ENCODE data around the gene SHB. TPM values are rescaled to one million over a fixed set of nuclear protein-coding genes. Genes with fewer than 3 reads are reported as not detected.
"Not testable (repeated sequence)": the region's sequence is repeated elsewhere in the genome, so short reads cannot be mapped to it uniquely, and the experiment has no call there.

The SHB gene
- total RNA-seq, 2 donors from 2014 or later, result 28.1 to 38.1 TPM

DNA sequence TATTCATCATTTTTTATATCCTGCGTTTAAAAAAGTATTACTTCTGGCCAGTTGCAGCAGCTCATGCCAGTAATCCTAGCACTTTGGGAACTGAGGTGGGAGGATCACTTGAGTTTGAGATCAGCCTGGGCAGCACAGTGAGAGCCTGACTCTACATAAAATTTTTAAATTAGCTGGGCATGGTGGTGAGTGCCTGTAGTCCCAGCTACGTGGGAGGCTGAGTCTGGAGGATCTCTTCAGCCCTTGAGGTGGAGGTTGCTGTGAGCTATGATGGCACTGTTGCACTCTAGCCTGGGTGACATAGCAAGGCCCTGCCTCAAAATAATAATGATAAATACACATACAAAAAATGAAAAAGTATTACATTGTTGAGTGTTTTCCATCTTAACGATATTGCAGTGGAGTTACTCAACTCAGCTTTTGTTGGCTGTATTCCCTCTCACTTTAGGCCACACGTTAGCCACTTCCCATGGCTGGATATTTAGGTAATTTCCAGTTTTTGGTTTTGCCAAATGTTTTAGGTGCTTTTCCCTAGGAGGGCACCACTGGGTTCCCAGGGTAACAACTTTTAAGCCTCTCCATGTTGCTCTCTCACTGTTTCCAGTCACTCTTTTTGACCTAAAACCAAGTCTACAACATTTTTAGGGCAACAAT lies 20.6 kb downstream of the SHB start:
- peak overlapping the region; percentile 92 for H3K27ac Mint-ChIP-seq
- peaks cover 41% of the 10 kb centered on the region for H3K36me3 Mint-ChIP-seq (ENCODE audit: low read depth)
- TF ChIP-seq, protein P1, sequence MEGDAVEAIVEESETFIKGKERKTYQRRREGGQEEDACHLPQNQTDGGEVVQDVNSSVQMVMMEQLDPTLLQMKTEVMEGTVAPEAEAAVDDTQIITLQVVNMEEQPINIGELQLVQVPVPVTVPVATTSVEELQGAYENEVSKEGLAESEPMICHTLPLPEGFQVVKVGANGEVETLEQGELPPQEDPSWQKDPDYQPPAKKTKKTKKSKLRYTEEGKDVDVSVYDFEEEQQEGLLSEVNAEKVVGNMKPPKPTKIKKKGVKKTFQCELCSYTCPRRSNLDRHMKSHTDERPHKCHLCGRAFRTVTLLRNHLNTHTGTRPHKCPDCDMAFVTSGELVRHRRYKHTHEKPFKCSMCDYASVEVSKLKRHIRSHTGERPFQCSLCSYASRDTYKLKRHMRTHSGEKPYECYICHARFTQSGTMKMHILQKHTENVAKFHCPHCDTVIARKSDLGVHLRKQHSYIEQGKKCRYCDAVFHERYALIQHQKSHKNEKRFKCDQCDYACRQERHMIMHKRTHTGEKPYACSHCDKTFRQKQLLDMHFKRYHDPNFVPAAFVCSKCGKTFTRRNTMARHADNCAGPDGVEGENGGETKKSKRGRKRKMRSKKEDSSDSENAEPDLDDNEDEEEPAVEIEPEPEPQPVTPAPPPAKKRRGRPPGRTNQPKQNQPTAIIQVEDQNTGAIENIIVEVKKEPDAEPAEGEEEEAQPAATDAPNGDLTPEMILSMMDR (conservative IDR thresholded peaks at IDR 0.05), result no peak
- H3K4me3 Mint-ChIP-seq, result peak overlapping the region; percentile 12
- no peaks in the 10 kb centered on the region for H3K27me3 Mint-ChIP-seq (ENCODE audit: insufficient read depth)
- peaks cover 37% of the 10 kb centered on the region for H3K36me3 ChIP-seq (ENCODE audit: control insufficient read depth, insufficient read depth, low read length)
- DNase-seq, result no peak
- H3K27ac ChIP-seq (ENCODE audit: low read depth, low read length), result no peak overlapping the region
- H3K4me3 ChIP-seq (ENCODE audit: low read length), result no peak overlapping the region
- H3K9ac ChIP-seq (ENCODE audit: extremely low read depth, low read length, poor library complexity, severe bottlenecking), result peak overlapping the region; percentile 61
- peaks cover 13% of the 10 kb centered on the region for H3K4me1 ChIP-seq (ENCODE audit: control insufficient read depth, insufficient read depth, low read length)
- WGBS, 2 experiments (ENCODE audit: insufficient coverage in 1 of 2, insufficient read length in 1 of 2), result 85 to 96% methylated on average over 3 to 4 of the region's 4 CpGs
- H3K9me3 ChIP-seq (ENCODE audit: control insufficient read depth, low read length), result no peaks in the 10 kb centered on the region
- peaks cover 40% of the 10 kb centered on the region for H3K4me1 Mint-ChIP-seq
- H3K9me3 Mint-ChIP-seq, result no peaks in the 10 kb centered on the region
- no peaks in the 10 kb centered on the region for H3K27me3 ChIP-seq (ENCODE audit: control insufficient read depth, insufficient read depth, low read length, poor library complexity, severe bottlenecking)

DNA sequence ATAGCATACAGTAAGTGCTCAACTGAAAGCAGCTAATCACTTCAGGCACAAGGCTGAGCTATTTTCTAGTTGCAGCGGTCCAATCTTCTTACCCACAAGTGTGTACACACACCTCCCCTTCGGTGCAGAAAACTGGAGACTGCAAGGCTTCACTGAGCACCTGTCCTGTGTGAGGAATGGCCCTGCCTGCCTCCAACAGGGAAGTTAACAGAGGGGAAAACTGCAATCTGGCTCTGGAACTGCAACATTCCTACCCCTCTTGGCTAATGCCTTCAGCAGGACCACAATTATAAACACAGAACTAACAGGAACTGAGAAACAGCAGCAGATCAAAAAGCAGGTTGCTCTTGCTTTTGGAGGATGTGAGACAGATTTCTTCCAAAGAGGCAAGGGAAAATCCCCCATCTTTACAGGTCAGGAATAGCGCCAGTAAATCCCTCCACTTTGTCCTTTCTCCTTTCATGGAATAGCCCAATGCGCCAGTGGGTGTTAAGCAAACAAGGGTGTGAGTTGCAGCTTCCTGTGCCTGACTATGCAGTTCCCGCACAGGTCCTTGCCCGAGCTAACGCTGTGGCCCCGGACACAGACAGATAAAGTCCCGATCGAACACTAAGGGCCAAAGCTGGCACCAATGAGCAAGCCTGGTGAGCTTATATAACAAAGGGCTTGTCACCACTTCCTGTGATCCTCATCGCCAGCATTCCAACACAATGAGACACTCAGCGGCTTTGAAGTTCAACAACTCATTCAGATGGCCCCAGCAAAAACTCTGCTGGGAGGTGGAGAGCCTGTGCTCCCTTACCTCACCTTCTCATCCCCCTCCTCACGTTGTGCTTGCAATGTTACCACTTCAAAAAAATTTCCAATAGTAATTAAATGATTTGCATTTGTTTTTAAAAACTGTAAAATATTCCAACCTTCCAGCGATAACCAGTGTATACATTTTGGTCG lies 21.5 kb downstream of the SHB start:
- Histone ChIP-seq H3K9me3 (ENCODE audit: control insufficient read depth, low read length) (no peaks in the 10 kb centered on the region), H3K27ac (ENCODE audit: low read depth, low read length) (peak overlapping the region; percentile 77), H3K4me1 (ENCODE audit: control insufficient read depth, insufficient read depth, low read length) (peaks cover 13% of the 10 kb centered on the region), H3K4me3 (ENCODE audit: low read length) (peak overlapping the region; percentile 11), H3K9ac (ENCODE audit: extremely low read depth, low read length, poor library complexity, severe bottlenecking) (peak overlapping the region; percentile 61), H3K27me3 (ENCODE audit: control insufficient read depth, insufficient read depth, low read length, poor library complexity, severe bottlenecking) (no peaks in the 10 kb centered on the region), H3K36me3 (ENCODE audit: control insufficient read depth, insufficient read depth, low read length) (peaks cover 43% of the 10 kb centered on the region)
- DNase-seq, result peak; percentile 93
- H3K4me1 Mint-ChIP-seq, result peaks cover 39% of the 10 kb centered on the region
- peak overlapping the region; percentile 92 for H3K27ac Mint-ChIP-seq
- H3K4me3 Mint-ChIP-seq, result peak overlapping the region; percentile 12
- H3K36me3 Mint-ChIP-seq (ENCODE audit: low read depth), result peaks cover 41% of the 10 kb centered on the region
- no peaks in the 10 kb centered on the region for H3K9me3 Mint-ChIP-seq
- TF ChIP-seq, protein P1 (conservative IDR thresholded peaks at IDR 0.05), result no peak
- H3K27me3 Mint-ChIP-seq (ENCODE audit: insufficient read depth), result no peaks in the 10 kb centered on the region
- 19 to 30% methylated on average over 11 to 15 of the region's 15 CpGs for WGBS, 2 experiments (ENCODE audit: insufficient coverage in 1 of 2, insufficient read length in 1 of 2)

DNA sequence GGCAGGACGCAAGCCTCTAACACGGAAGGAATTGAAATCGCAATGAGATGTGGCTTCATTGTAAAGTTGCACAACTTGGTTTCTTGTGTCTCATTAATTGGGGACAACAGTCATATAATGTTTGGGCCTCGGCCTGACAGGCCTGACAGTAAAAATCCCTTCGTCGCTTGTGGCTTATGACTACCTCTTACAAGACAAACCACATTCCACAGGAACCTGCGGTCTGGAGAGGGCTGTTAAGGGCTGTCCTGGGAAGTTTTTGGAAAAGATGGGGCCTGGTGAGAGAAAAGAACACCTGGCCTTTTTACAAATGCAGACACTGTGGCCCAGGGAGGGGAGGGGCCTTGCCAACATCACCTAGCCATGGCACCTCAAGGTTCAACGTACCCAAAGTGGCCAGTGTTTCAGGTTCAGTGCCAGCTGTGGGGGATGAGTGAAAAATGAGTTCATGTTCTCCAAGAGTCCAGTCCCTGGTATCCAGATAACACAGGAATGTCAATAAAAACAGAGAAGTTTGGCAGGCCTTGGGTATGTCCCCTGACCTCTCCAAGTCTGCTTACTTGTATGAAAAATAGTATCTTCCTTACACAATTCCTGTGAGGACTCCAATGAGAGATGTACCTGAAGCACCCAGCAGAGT lies 22.2 kb downstream of the SHB start:
- H3K27me3 Mint-ChIP-seq (ENCODE audit: insufficient read depth), result no peaks in the 10 kb centered on the region
- Histone ChIP-seq H3K4me3 (ENCODE audit: low read length) (peak overlapping the region; percentile 11), H3K9me3 (ENCODE audit: control insufficient read depth, low read length) (no peaks in the 10 kb centered on the region), H3K9ac (ENCODE audit: extremely low read depth, low read length, poor library complexity, severe bottlenecking) (peak overlapping the region; percentile 61), H3K36me3 (ENCODE audit: control insufficient read depth, insufficient read depth, low read length) (peaks cover 42% of the 10 kb centered on the region), H3K27me3 (ENCODE audit: control insufficient read depth, insufficient read depth, low read length, poor library complexity, severe bottlenecking) (no peaks in the 10 kb centered on the region), H3K27ac (ENCODE audit: low read depth, low read length) (peak overlapping the region; percentile 77), H3K4me1 (ENCODE audit: control insufficient read depth, insufficient read depth, low read length) (peaks cover 13% of the 10 kb centered on the region)
- H3K27ac Mint-ChIP-seq, result peak overlapping the region; percentile 92
- H3K9me3 Mint-ChIP-seq, result no peaks in the 10 kb centered on the region
- peak overlapping the region; percentile 12 for H3K4me3 Mint-ChIP-seq
- TF ChIP-seq, protein P1 (conservative IDR thresholded peaks at IDR 0.05), result no peak
- peaks cover 36% of the 10 kb centered on the region for H3K36me3 Mint-ChIP-seq (ENCODE audit: low read depth)
- H3K4me1 Mint-ChIP-seq, result peaks cover 39% of the 10 kb centered on the region
- WGBS, 2 experiments (ENCODE audit: insufficient coverage in 1 of 2, insufficient read length in 1 of 2), result 88 to 93% methylated on average over 4 to 8 of the region's 8 CpGs
- DNase-seq, result no peak

DNA sequence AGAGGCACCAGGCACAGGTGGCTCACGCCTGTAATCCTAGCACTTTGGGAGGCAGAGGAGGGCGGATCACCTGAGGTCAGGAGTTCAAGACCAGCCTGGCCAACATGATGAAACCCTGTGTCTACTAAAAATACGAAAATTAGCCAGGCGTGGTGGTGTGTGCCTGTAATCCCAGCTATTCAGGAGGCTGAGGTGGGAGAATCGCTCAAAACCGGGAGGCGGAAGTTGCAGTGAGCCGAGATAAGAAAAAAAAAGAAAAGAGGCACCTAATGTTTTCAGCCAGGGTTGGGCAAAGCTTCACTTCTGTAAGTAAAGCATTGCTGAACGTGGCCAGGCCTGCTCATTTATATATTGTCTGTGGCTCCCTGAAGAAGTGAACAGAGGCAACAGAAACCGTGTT lies 23.1 kb downstream of the SHB start:
- Histone ChIP-seq H3K36me3 (ENCODE audit: control insufficient read depth, insufficient read depth, low read length) (peaks cover 42% of the 10 kb centered on the region), H3K4me1 (ENCODE audit: control insufficient read depth, insufficient read depth, low read length) (peaks cover 13% of the 10 kb centered on the region)
- not testable (repeated sequence) for H3K9ac ChIP-seq (ENCODE audit: extremely low read depth, low read length, poor library complexity, severe bottlenecking); H3K9me3 Mint-ChIP-seq; H3K9me3 ChIP-seq (ENCODE audit: control insufficient read depth, low read length); H3K4me3 ChIP-seq (ENCODE audit: low read length); H3K27me3 Mint-ChIP-seq (ENCODE audit: insufficient read depth); H3K27me3 ChIP-seq (ENCODE audit: control insufficient read depth, insufficient read depth, low read length, poor library complexity, severe bottlenecking); DNase-seq; H3K4me3 Mint-ChIP-seq; H3K27ac ChIP-seq (ENCODE audit: low read depth, low read length)
- WGBS, 2 experiments (ENCODE audit: insufficient coverage in 1 of 2, insufficient read length in 1 of 2), result 94 to 95% methylated on average over 9 to 10 of the region's 10 CpGs
- Mint-ChIP-seq H3K4me1 (peaks cover 41% of the 10 kb centered on the region), H3K27ac (peak overlapping the region; percentile 70), H3K36me3 (ENCODE audit: low read depth) (peaks cover 31% of the 10 kb centered on the region)

Measured in endodermal cell (in vitro differentiated cells).